H9 (cell line): ENCODE data around the gene LRRC8E. TPM values are rescaled to one million over a fixed set of nuclear protein-coding genes. Genes with fewer than 3 reads are reported as not detected.

Experiments used
- DNase-seq: peaks from one replicate; pipeline ENCODE4 v3.0.0-alpha.2; 2017
- H2AFZ ChIP-seq: one replicate; pipeline ENCODE4 v1.6.1; 2013; ENCODE audit warnings: mild to moderate bottlenecking, low read length, control low read depth, moderate library complexity
- H2AK5ac ChIP-seq: 2 replicates; pipeline ENCODE4 v1.6.1; 2013; ENCODE audit warnings: low read length, control low read depth, mixed read lengths; ENCODE audit not compliant: insufficient read length
- H2BK120ac ChIP-seq: one replicate; pipeline ENCODE4 v1.6.1; 2013; ENCODE audit warnings: low read depth, mild to moderate bottlenecking, low read length, control low read depth, inconsistent platforms; ENCODE audit not compliant: poor library complexity, severe bottlenecking
- H2BK12ac ChIP-seq: 2 replicates; pipeline ENCODE4 v1.6.1; 2013; ENCODE audit warnings: low read length, control low read depth, mixed read lengths, low read depth; ENCODE audit not compliant: insufficient read length
- H2BK15ac ChIP-seq: 2 replicates; pipeline ENCODE4 v1.6.1; 2013; ENCODE audit warnings: low read depth, low read length, control low read depth
- H2BK20ac ChIP-seq: one replicate; pipeline ENCODE4 v1.6.1; 2013; ENCODE audit warnings: low read depth, mild to moderate bottlenecking, low read length, control low read depth, inconsistent platforms; ENCODE audit not compliant: poor library complexity, severe bottlenecking
- H2BK5ac ChIP-seq: 2 replicates; pipeline ENCODE4 v1.6.1; 2013; ENCODE audit warnings: low read length, control low read depth, mixed read lengths; ENCODE audit not compliant: insufficient read length
- H3K14ac ChIP-seq: 2 replicates; pipeline ENCODE4 v1.6.1; 2013; ENCODE audit warnings: low read length, control low read depth; ENCODE audit not compliant: insufficient read depth
- H3K18ac ChIP-seq: 2 replicates; pipeline ENCODE4 v1.6.1; 2013; ENCODE audit warnings: low read depth, mild to moderate bottlenecking, mixed read lengths, low read length, control low read depth; ENCODE audit not compliant: insufficient read length
- H3K23ac ChIP-seq: 2 replicates; pipeline ENCODE4 v1.6.1; 2013; ENCODE audit warnings: low read length, control low read depth, mixed read lengths, low read depth; ENCODE audit not compliant: insufficient read length
- H3K23me2 ChIP-seq: 2 replicates; pipeline ENCODE4 v1.6.1; 2013; ENCODE audit warnings: low read depth, mild to moderate bottlenecking, mixed read lengths, low read length, control low read depth; ENCODE audit not compliant: insufficient read length, poor library complexity, severe bottlenecking
- H3K27ac ChIP-seq: 2 replicates; pipeline ENCODE4 v1.5.1; 2013; ENCODE audit warnings: low read length, control low read depth, mixed read lengths, low read depth; ENCODE audit not compliant: insufficient read length
- H3K27me3 ChIP-seq: 2 replicates; pipeline ENCODE4 v1.6.1; 2013; ENCODE audit warnings: low read length, control low read depth, inconsistent platforms; ENCODE audit not compliant: insufficient read depth
- H3K4ac ChIP-seq: 2 replicates; pipeline ENCODE4 v1.6.1; 2013; ENCODE audit warnings: low read depth, mild to moderate bottlenecking, control low read depth, inconsistent platforms, low read length, moderate library complexity
- H3K4me1 ChIP-seq: 2 replicates; pipeline ENCODE4 v1.6.1; 2013; ENCODE audit warnings: low read length, control low read depth, inconsistent platforms; ENCODE audit not compliant: insufficient read depth
- H3K4me2 ChIP-seq: 2 replicates; pipeline ENCODE4 v1.6.1; 2013; ENCODE audit warnings: low read length, control low read depth, mixed read lengths; ENCODE audit not compliant: insufficient read length, insufficient read depth
- H3K56ac ChIP-seq: 2 replicates; pipeline ENCODE4 v1.6.1; 2013; ENCODE audit warnings: low read depth, mild to moderate bottlenecking, mixed read lengths, low read length, control low read depth; ENCODE audit not compliant: insufficient read length
- H3K79me1 ChIP-seq: 2 replicates; pipeline ENCODE4 v1.6.1; 2013; ENCODE audit warnings: low read depth, mild to moderate bottlenecking, moderate library complexity, low read length, control low read depth, inconsistent platforms; ENCODE audit not compliant: insufficient read depth, poor library complexity, severe bottlenecking
- H3K79me2 ChIP-seq: 2 replicates; pipeline ENCODE4 v1.6.1; 2013; ENCODE audit warnings: low read length, control low read depth, inconsistent platforms; ENCODE audit not compliant: insufficient read depth
- H3K9ac ChIP-seq: 2 replicates; pipeline ENCODE4 v1.6.1; 2013; ENCODE audit warnings: low read length, control low read depth, mixed read lengths; ENCODE audit not compliant: insufficient read length; ENCODE audit errors: extremely low read depth
- H3K9me3 ChIP-seq: one replicate; pipeline ENCODE4 v1.6.1; 2013; ENCODE audit warnings: low read depth, low read length, inconsistent platforms; ENCODE audit not compliant: control insufficient read depth
- H3T11ph ChIP-seq: one replicate; pipeline ENCODE4 v1.6.1; 2013; ENCODE audit warnings: mild to moderate bottlenecking, low read length, control low read depth, inconsistent platforms
- H4K20me1 ChIP-seq: one replicate; pipeline ENCODE4 v1.6.1; 2013; ENCODE audit not compliant: control insufficient read depth, insufficient read length, insufficient read depth
- H4K5ac ChIP-seq: 2 replicates; pipeline ENCODE4 v1.6.1; 2013; ENCODE audit warnings: low read depth, mild to moderate bottlenecking, mixed read lengths, low read length, control low read depth; ENCODE audit not compliant: insufficient read length
- H4K8ac ChIP-seq: replicated peaks from 2 replicates; pipeline ENCODE4 v1.6.1; 2013; ENCODE audit warnings: low read length, control low read depth, mixed read lengths, low read depth; ENCODE audit not compliant: insufficient read length
- H4K91ac ChIP-seq: 2 replicates; pipeline ENCODE4 v1.6.1; 2013; ENCODE audit warnings: low read depth, mild to moderate bottlenecking, moderate library complexity, mixed read lengths, low read length, control low read depth; ENCODE audit not compliant: insufficient read length
- H3K27ac Mint-ChIP-seq, 3 experiments: 2 replicates in 2 of 3; 3 replicates in 1 of 3; pipeline ENCODE4 v1.8.0; 2020 to 2021; ENCODE audit warnings: mixed read lengths in 3 of 3, mild to moderate bottlenecking in 1 of 3, moderate library complexity in 1 of 3
- H3K27me3 Mint-ChIP-seq: 2 replicates; pipeline ENCODE4 v1.8.0; 2021; ENCODE audit warnings: low read depth, mild to moderate bottlenecking, moderate library complexity, mixed read lengths
- H3K36me3 Mint-ChIP-seq, 3 experiments: 2 replicates in 2 of 3; 3 replicates in 1 of 3; pipeline ENCODE4 v1.8.0; 2020 to 2021; ENCODE audit warnings: low read depth in 3 of 3, mixed read lengths in 3 of 3; ENCODE audit not compliant: insufficient read depth in 1 of 3
- H3K4me1 Mint-ChIP-seq, 2 experiments: 2 replicates each; pipeline ENCODE4 v1.8.0; 2020; ENCODE audit warnings: mixed read lengths in 2 of 2
- H3K4me3 Mint-ChIP-seq, 2 experiments: 2 replicates in 1 of 2; 3 replicates in 1 of 2; pipeline ENCODE4 v1.8.0; 2020 to 2021; ENCODE audit warnings: mild to moderate bottlenecking in 2 of 2, mixed read lengths in 2 of 2, moderate library complexity in 1 of 2
- H3K9me3 Mint-ChIP-seq, 2 experiments: 2 replicates in 1 of 2; 3 replicates in 1 of 2; pipeline ENCODE4 v1.8.0; 2020; ENCODE audit warnings: mild to moderate bottlenecking in 2 of 2, mixed read lengths in 2 of 2, moderate library complexity in 1 of 2
- CTCF ChIP-seq: fragments of 200-600 bp; sonication (generic); conservative IDR thresholded peaks from 3 replicates; pipeline ENCODE4 v1.8.0; 2021; ENCODE audit warnings: antibody characterized with exemption, mild to moderate bottlenecking
- WGBS: extraction: QIAGEN DNeasy Blood & Tissue Kit; methylation state at CpG from one replicate; pipeline ENCODE4 v1.1.7; 2013; ENCODE audit warnings: missing lambda C conversion rate, low lambda C conversion rate, mixed read lengths; ENCODE audit not compliant: insufficient read length; ENCODE audit errors: extremely low coverage; 5-methylcytosine and 5-hydroxymethylcytosine counted together
- total RNA-seq: library from RNA; stranded (reverse); gene quantifications from 2 replicates; pipeline ENCODE4 v1.2.1, GENCODE V29; 2021

The LRRC8E gene
- total RNA-seq, 1 experiment from 2014 or later: 4.8 TPM

GRCh38 chr19:7844405-7844804 lies 43.9 kb upstream of the LRRC8E start:
- Histone ChIP-seq H3K4me2 (no peak overlapping the region), H2BK12ac (no peak overlapping the region), H3K27ac (no peak overlapping the region), H2AFZ (no peak overlapping the region), H4K8ac (no peak overlapping the region), H3K27me3 (no peaks in the 10 kb centered on the region), H4K91ac (no peak overlapping the region), H3T11ph (no peak overlapping the region), H3K23ac (no peak overlapping the region), H2BK15ac (no peak overlapping the region), H3K18ac (no peak overlapping the region), H3K23me2 (no peaks in the 10 kb centered on the region), H2BK120ac (no peak overlapping the region), H3K4ac (no peak overlapping the region), H2AK5ac (no peak overlapping the region), H3K4me1 (no peaks in the 10 kb centered on the region), H3K56ac (no peak overlapping the region), H3K14ac (no peak overlapping the region), H3K79me1 (no peaks in the 10 kb centered on the region), H4K5ac (no peak overlapping the region), H3K9me3 (no peaks in the 10 kb centered on the region), H3K79me2 (no peaks in the 10 kb centered on the region), H4K20me1 (peaks cover 5% of the 10 kb centered on the region), H2BK20ac (no peak overlapping the region), H3K9ac (no peak overlapping the region), H2BK5ac (no peak overlapping the region)
- TF ChIP-seq CTCF: no peak
- H3K4me3 Mint-ChIP-seq: no peak overlapping the region
- no peaks in the 10 kb centered on the region for H3K4me1 Mint-ChIP-seq
- no peak for DNase-seq
- no peak overlapping the region for H3K27ac Mint-ChIP-seq
- H3K36me3 Mint-ChIP-seq: no peaks in the 10 kb centered on the region
- no CpG with 5 or more reads among the region's 5 CpGs for WGBS
- peaks cover 20% of the 10 kb centered on the region for H3K27me3 Mint-ChIP-seq
- H3K9me3 Mint-ChIP-seq: peaks cover 0 to 3% of the 10 kb centered on the region in 2 experiments; a peak in 1 of 5 replicates
